GM18519 (cell line): ENCODE results near the gene DVL1.
"Not testable (repeated sequence)": the region's sequence is repeated elsewhere in the genome, so short reads cannot be mapped to it uniquely, and the experiment has no call there.

ENCODE experiments used
- ATAC-seq: cut with Tn5 transposase; IDR thresholded peaks from one replicate; pipeline ENCODE4 v1.9.1; 2021; ENCODE audit warnings: mild to moderate bottlenecking, moderate library complexity; ENCODE audit not compliant: unreplicated experiment, low FRiP score

Gene DVL1

GRCh38 chr1:1328254-1328653, 21.0 kb downstream of the DVL1 start:
- ATAC-seq: no peak

- no peak for ATAC-seq
Observed at GRCh38 chr1:1327291-1327690, 21.9 kb downstream of the DVL1 start.

GRCh38 chr1:1326075-1326605, 23.1 kb downstream of the DVL1 start:
- ATAC-seq: no peak

GRCh38 chr1:1325288-1326074, 23.7 kb downstream of the DVL1 start:
- no peak for ATAC-seq

- peak; percentile 62 for ATAC-seq
Observed at GRCh38 chr1:1324524-1325287, 24.5 kb downstream of the DVL1 start, which contains the start of the genes CPTP and INTS11. CPTP (plus strand) TSS chr1:1324802; CDS start chr1:1326911, 2,109 bp downstream. INTS11 (minus strand) TSS chr1:1324660; CDS start chr1:1324608, 52 bp downstream.

- no peak for ATAC-seq
Observed at GRCh38 chr1:1324084-1324523, 25.1 kb downstream of the DVL1 start.

GRCh38 chr1:1322952-1323351, 26.3 kb downstream of the DVL1 start:
- no peak for ATAC-seq

GRCh38 chr1:1322418-1322817, 26.8 kb downstream of the DVL1 start:
- ATAC-seq: no peak

- ATAC-seq: no peak
Observed at GRCh38 chr1:1321477-1321876, 27.7 kb downstream of the DVL1 start.

GRCh38 chr1:1320666-1321448, 28.4 kb downstream of the DVL1 start:
- no peak for ATAC-seq

GRCh38 chr1:1319646-1319941, 29.6 kb downstream of the DVL1 start:
- no peak for ATAC-seq

- ATAC-seq: no peak
Observed at GRCh38 chr1:1318777-1319645, 30.2 kb downstream of the DVL1 start.

GRCh38 chr1:1318131-1318652, 31.0 kb downstream of the DVL1 start:
- ATAC-seq: no peak

- ATAC-seq: no peak
Observed at GRCh38 chr1:1317420-1317819, 31.8 kb downstream of the DVL1 start.

- ATAC-seq: not testable (repeated sequence)
Observed at GRCh38 chr1:1316199-1316598, 33.0 kb downstream of the DVL1 start.

- ATAC-seq: no peak
Observed at GRCh38 chr1:1315435-1315954, 33.7 kb downstream of the DVL1 start.

GRCh38 chr1:1314678-1315335, 34.4 kb downstream of the DVL1 start:
- no peak for ATAC-seq

- no peak for ATAC-seq
Observed at GRCh38 chr1:1314237-1314586, 35.0 kb downstream of the DVL1 start.
